Temporal lobe (tissue), 1 donor: ENCODE measurements around the gene NHLRC3. TPM values are rescaled to one million over a fixed set of nuclear protein-coding genes. Genes with fewer than 3 reads are reported as not detected.

Experiments
- total RNA-seq: library from RNA; depleted of rRNA; stranded (reverse); fragments of >200 nt; gene quantifications from one replicate; pipeline ENCODE4 v1.2.3, GENCODE V29; 2014

NHLRC3 gene
- total RNA-seq, 1 donor from 2014 or later = 29.3 TPM

Other genes with a start within 250 kb of the NHLRC3 start
- gene STOML3, start 47.6 kb upstream of the NHLRC3 start, total RNA-seq = 0.25 TPM
- gene PROSER1, start 367 bp upstream of the NHLRC3 start, total RNA-seq = 21.1 TPM